ENCODE results near the gene SGMS2. TPM values are rescaled to one million over a fixed set of nuclear protein-coding genes. Genes with fewer than 3 reads are reported as not detected.

The SGMS2 gene
- total and polyA plus RNA-seq, 2 of the 4 experiments (the other 2 are of a cell fraction) = 13.4 to 37.5 TPM

- WGBS, 2 experiments (ENCODE audit: extremely low coverage in 2 of 2, insufficient read length in 1 of 2) = no CpG with 5 or more reads among the region's 1 CpG
- in situ Hi-C loops (cut with MboI; ENCODE audit: low sequenced_read_pairs) = no loop called here
- CTCF ChIA-PET = interaction anchor here (0.8 kb wide), 1 partner anchor 15 kb away, joined by 3 read pairs; no protein-coding TSS in a partner anchor
These were observed 90.5 kb downstream of the SGMS2 start for GRCh38 chr4:107915220-107915619.

More at GRCh38 chr4:107915220-107915619, 90.5 kb downstream of the SGMS2 start:
- BruUV-seq (replicated peaks) = no TSS peak
- no peak overlapping the region for H2BK20ac ChIP-seq (ENCODE audit: low read depth, low read length)
- H4K20me1 ChIP-seq (ENCODE audit: insufficient read depth, low read length) = no peaks in the 10 kb centered on the region
- H3K27me3 ChIP-seq (ENCODE audit: control insufficient read depth, insufficient read depth, low read length) = no peaks in the 10 kb centered on the region
- H3K9me1 ChIP-seq (ENCODE audit: insufficient read depth, low read length) = no peaks in the 10 kb centered on the region
- no peak overlapping the region for H3K14ac ChIP-seq (replicated peaks; ENCODE audit: low read depth, low read length)
- no peak for DNase-seq
- intact Hi-C loops (cut with micrococcal nuclease) = loop anchor here (5.0 to 10.0 kb wide), 2 partner anchors 640 to 718 kb away; no protein-coding TSS in a partner anchor
- H2AK5ac ChIP-seq (ENCODE audit: low read depth, low read length) = no peak overlapping the region
- H3K9me3 ChIP-seq (ENCODE audit: control insufficient read depth, insufficient read depth, low read length) = peaks cover 3% of the 10 kb centered on the region
- H3K23ac ChIP-seq (ENCODE audit: low read depth, low read length) = no peak overlapping the region
- POLR2A ChIA-PET (ENCODE audit: unreplicated experiment) = no interaction called here
- H3K56ac ChIP-seq (ENCODE audit: extremely low read depth, insufficient read depth, low read length) = no peak overlapping the region
- no peak overlapping the region for H3K18ac ChIP-seq (ENCODE audit: low read depth, low read length)
- no peak overlapping the region for H4K8ac ChIP-seq (ENCODE audit: low read depth in 2 of 2, low read length in 2 of 2)
- no peak overlapping the region for H2AFZ ChIP-seq (replicated peaks; ENCODE audit: low read length, poor library complexity)
- H2BK15ac ChIP-seq (ENCODE audit: low read depth, low read length) = no peak overlapping the region
- H3K4me3 ChIP-seq (ENCODE audit: insufficient read depth, low read depth, low read length) = no peak overlapping the region
- dilution Hi-C loops (cut with HindIII; ENCODE audit: low sequenced_read_pairs, unreplicated experiment) = no loop called here
- H3K4me1 ChIP-seq (ENCODE audit: control insufficient read depth, insufficient read depth, low read length) = no peaks in the 10 kb centered on the region
- ATAC-seq (ENCODE audit: low read depth) = no peak
- no peak overlapping the region for H4K91ac ChIP-seq (ENCODE audit: insufficient read depth, low read depth, low read length)
- H3K79me1 ChIP-seq (ENCODE audit: low read depth in 1 of 2, low read length in 2 of 2) = no peaks in the 10 kb centered on the region
- H2BK120ac ChIP-seq (ENCODE audit: low read depth, low read length) = no peak overlapping the region
- H2BK5ac ChIP-seq (ENCODE audit: low read depth, low read length, poor library complexity, severe bottlenecking) = no peak overlapping the region
- no peak overlapping the region for H3K4me2 ChIP-seq (ENCODE audit: low read depth, low read length)
- TF ChIP-seq FOS (IDR thresholded peaks at IDR 0.05; ENCODE audit: low read depth, low read length) (no peak), RCOR1 (IDR thresholded peaks at IDR 0.05; ENCODE audit: insufficient replicate concordance, low read length) (no peak), MAZ (IDR thresholded peaks at IDR 0.05; ENCODE audit: borderline replicate concordance, low read depth, low read length) (no peak), MAFK (IDR thresholded peaks at IDR 0.05; ENCODE audit: low read depth, low read length) (no peak)
- no peak overlapping the region for H3K4ac ChIP-seq (ENCODE audit: low read depth, low read length)
- H2AK9ac ChIP-seq (replicated peaks; ENCODE audit: low read depth, low read length, poor library complexity) = no peak overlapping the region
- no peak overlapping the region for H4K5ac ChIP-seq (ENCODE audit: low read depth, low read length)
- no peak overlapping the region for H3K9ac ChIP-seq (ENCODE audit: low read depth, low read length)
- no peak overlapping the region for H3K27ac ChIP-seq (ENCODE audit: insufficient read depth, low read length)
- H3K36me3 ChIP-seq (ENCODE audit: control insufficient read depth, insufficient read depth, low read length) = no peaks in the 10 kb centered on the region
